PC-9 (cell line): ENCODE measurements around the gene ASB6. TPM values are rescaled to one million over a fixed set of nuclear protein-coding genes. Genes with fewer than 3 reads are reported as not detected.

Source experiments
- BruUV-seq: library from RNA; stranded (reverse); fragments of 400-500 nt; replicated peaks from 2 replicates; lab custom pipeline; 2021; lab: Mats Ljungman, UMichigan
- CTCF ChIA-PET: fragments of 300-600 bp; sonication (Branson Sonifier 250); formaldehyde crosslinking; loops from one replicate; lab custom pipeline; 2022; ENCODE audit warnings: antibody characterized with exemption; lab: Charles Lee
- POLR2A ChIA-PET: fragments of 300-600 bp; sonication (Branson Sonifier 250); formaldehyde crosslinking; loops from one replicate; lab custom pipeline; 2022; ENCODE audit warnings: antibody characterized with exemption; ENCODE audit not compliant: unreplicated experiment; lab: Charles Lee
- DNase-seq, 2 experiments: peaks; one replicate each; pipeline versions ENCODE4 v3.0.0 to v3.0.0-alpha.2; 2015 to 2022; ENCODE audit warnings: mixed read lengths in 1 of 2
- H2AFZ ChIP-seq: fragments of 200-600 bp; sonication (generic); 2 replicates; pipeline ENCODE4 v1.8.1; 2017; ENCODE audit warnings: antibody characterized with exemption
- H3F3A ChIP-seq: fragments of 200-600 bp; sonication (generic); 2 replicates; pipeline ENCODE4 v1.8.1; 2017; ENCODE audit warnings: antibody characterized with exemption, mild to moderate bottlenecking, low read depth; ENCODE audit not compliant: insufficient read depth
- H3K27ac ChIP-seq: fragments of 200-600 bp; sonication (generic); 2 replicates; pipeline ENCODE4 v1.6.1; 2016; ENCODE audit warnings: mixed run types
- H3K27me3 ChIP-seq: fragments of 200-600 bp; sonication (generic); 2 replicates; pipeline ENCODE4 v1.6.1; 2016; ENCODE audit warnings: low read depth, mixed run types; ENCODE audit not compliant: insufficient read depth
- H3K36me3 ChIP-seq: fragments of 200-600 bp; sonication (generic); 2 replicates; pipeline ENCODE4 v1.6.1; 2016; ENCODE audit warnings: low read depth, mixed run types
- H3K4me1 ChIP-seq: fragments of 200-600 bp; sonication (generic); replicated peaks from 2 replicates; pipeline ENCODE4 v1.6.1; 2016; ENCODE audit warnings: mixed run types; ENCODE audit not compliant: insufficient read depth
- H3K4me2 ChIP-seq: fragments of 200-600 bp; sonication (generic); 2 replicates; pipeline ENCODE4 v1.6.1; 2017; ENCODE audit warnings: mixed run types
- H3K4me3 ChIP-seq: fragments of 200-600 bp; sonication (generic); 2 replicates; pipeline ENCODE4 v1.6.1; 2016; ENCODE audit warnings: mixed run types
- H3K79me2 ChIP-seq: fragments of 200-600 bp; sonication (generic); 2 replicates; pipeline ENCODE4 v1.6.1; 2017; ENCODE audit warnings: low read depth, mixed run types
- H3K9me2 ChIP-seq: fragments of 200-600 bp; sonication (generic); 2 replicates; pipeline ENCODE4 v1.8.1; 2017; ENCODE audit warnings: mild to moderate bottlenecking; ENCODE audit not compliant: insufficient read depth
- H3K9me3 ChIP-seq: fragments of 200-600 bp; sonication (generic); 2 replicates; pipeline ENCODE4 v1.8.1; 2016; ENCODE audit warnings: low read depth; ENCODE audit not compliant: insufficient read depth
- H4K20me1 ChIP-seq: fragments of 200-600 bp; sonication (generic); 2 replicates; pipeline ENCODE4 v1.8.1; 2017; ENCODE audit not compliant: insufficient read depth
- CTCF ChIP-seq: fragments of 200-600 bp; sonication (generic); conservative IDR thresholded peaks from 2 replicates; pipeline ENCODE4 v1.6.1; 2017; ENCODE audit warnings: mixed run types, antibody characterized with exemption, mild to moderate bottlenecking, moderate library complexity
- EZH2 ChIP-seq: fragments of 200-600 bp; sonication (generic); IDR thresholded peaks from 2 replicates; pipeline ENCODE4 v1.8.0; 2017; ENCODE audit warnings: antibody characterized with exemption, low read depth
- intact Hi-C: fragments of 100-400 bp; cut with micrococcal nuclease; formaldehyde crosslinking; loops from one replicate; pipeline ENCODE4 v1.10.0; 2022; ENCODE audit not compliant: unreplicated experiment
- total RNA-seq: library from RNA; stranded (reverse); gene quantifications from 2 replicates; pipeline ENCODE4 v1.2.3, GENCODE V29; 2021

The ASB6 gene
- total RNA-seq, 1 experiment from 2014 or later, result 20.2 TPM

GRCh38 chr9:129679537-129679936 is 37.6 kb upstream of the ASB6 start:
- intact Hi-C loops, result no loop called here
- H4K20me1 ChIP-seq, result no peaks in the 10 kb centered on the region
- H3K27me3 ChIP-seq, result peaks cover 29% of the 10 kb centered on the region; the same call in 1 of the 2 replicates
- no peak for TF ChIP-seq EZH2
- TF ChIP-seq CTCF, result no peak
- ChIA-PET POLR2A (no interaction called here), CTCF (no interaction called here)
- H3K4me2 ChIP-seq, result no peak overlapping the region
- DNase-seq, result no peak
- H3K9me2 ChIP-seq, result no peaks in the 10 kb centered on the region
- H3K79me2 ChIP-seq, result no peaks in the 10 kb centered on the region
- BruUV-seq, result no TSS peak
- no peaks in the 10 kb centered on the region for H3F3A ChIP-seq
- no peak overlapping the region for H2AFZ ChIP-seq
- no peak overlapping the region for H3K4me3 ChIP-seq
- H3K27ac ChIP-seq, result no peak overlapping the region
- H3K36me3 ChIP-seq, result no peaks in the 10 kb centered on the region
- no peaks in the 10 kb centered on the region for H3K9me3 ChIP-seq
- H3K4me1 ChIP-seq, result no peaks in the 10 kb centered on the region

GRCh38 chr9:129678844-129679243 is 36.9 kb upstream of the ASB6 start:
- no peak for DNase-seq
- no TSS peak for BruUV-seq
- no peaks in the 10 kb centered on the region for H3K4me1 ChIP-seq
- H3K27me3 ChIP-seq, result peaks cover 29% of the 10 kb centered on the region; the same call in 1 of the 2 replicates
- H2AFZ ChIP-seq, result no peak overlapping the region
- TF ChIP-seq CTCF (no peak), EZH2 (no peak)
- H3K9me3 ChIP-seq, result no peaks in the 10 kb centered on the region
- H3F3A ChIP-seq, result no peaks in the 10 kb centered on the region
- no peak overlapping the region for H3K27ac ChIP-seq
- POLR2A ChIA-PET, result interaction anchor here (0.5 kb wide), 1 partner anchor 1126 kb away, joined by 4 read pairs; no protein-coding TSS in a partner anchor
- H3K4me3 ChIP-seq, result no peak overlapping the region
- H3K79me2 ChIP-seq, result no peaks in the 10 kb centered on the region
- no peak overlapping the region for H3K4me2 ChIP-seq
- CTCF ChIA-PET, result no interaction called here
- H4K20me1 ChIP-seq, result no peaks in the 10 kb centered on the region
- no peaks in the 10 kb centered on the region for H3K9me2 ChIP-seq
- intact Hi-C loops, result no loop called here
- H3K36me3 ChIP-seq, result no peaks in the 10 kb centered on the region

GRCh38 chr9:129677456-129677855 is 35.5 kb upstream of the ASB6 start:
- Histone ChIP-seq H3K9me2 (no peaks in the 10 kb centered on the region), H3K4me3 (no peak overlapping the region), H3K36me3 (no peaks in the 10 kb centered on the region), H3F3A (no peaks in the 10 kb centered on the region), H3K9me3 (no peaks in the 10 kb centered on the region), H3K79me2 (no peaks in the 10 kb centered on the region), H3K27me3 (peaks cover 39% of the 10 kb centered on the region; the same call in 1 of the 2 replicates), H4K20me1 (no peaks in the 10 kb centered on the region), H3K4me2 (no peak overlapping the region), H3K4me1 (no peaks in the 10 kb centered on the region), H3K27ac (no peak overlapping the region), H2AFZ (no peak overlapping the region)
- CTCF ChIA-PET, result no interaction called here
- BruUV-seq, result no TSS peak
- DNase-seq, result no peak
- POLR2A ChIA-PET, result no interaction called here
- intact Hi-C loops, result no loop called here
- no peak for TF ChIP-seq CTCF
- TF ChIP-seq EZH2, result no peak
